Cardiac fibroblast (primary cell): Measurements from ENCODE around the gene LMBRD2.

Experiments used
- DNase-seq, 2 donors: peaks; one replicate each; pipeline versions ENCODE4 v3.0.0 to v3.0.0-alpha.2; 2010; ENCODE audit warnings: low read depth in 2 of 2
- H3K4me3 ChIP-seq, 2 donors: replicated peaks in 1 of 2; 1 replicate in 1 of 2; 2 replicates in 1 of 2; pipeline ENCODE4 v1.5.1; 2011; ENCODE audit warnings: low read depth in 2 of 2, low read length in 2 of 2, mild to moderate bottlenecking in 2 of 2, moderate library complexity in 1 of 2
- TF ChIP-seq, protein P1 (sequence below): IDR thresholded peaks from one replicate; pipeline ENCODE4 v1.5.1; 2011; ENCODE audit warnings: low read depth, mild to moderate bottlenecking, low read length, inconsistent platforms

The LMBRD2 gene

GRCh38 chr5:36174119-36174518 lies 22.4 kb upstream of the LMBRD2 start:
- no peak overlapping the region for H3K4me3 ChIP-seq
- TF ChIP-seq, protein P1, sequence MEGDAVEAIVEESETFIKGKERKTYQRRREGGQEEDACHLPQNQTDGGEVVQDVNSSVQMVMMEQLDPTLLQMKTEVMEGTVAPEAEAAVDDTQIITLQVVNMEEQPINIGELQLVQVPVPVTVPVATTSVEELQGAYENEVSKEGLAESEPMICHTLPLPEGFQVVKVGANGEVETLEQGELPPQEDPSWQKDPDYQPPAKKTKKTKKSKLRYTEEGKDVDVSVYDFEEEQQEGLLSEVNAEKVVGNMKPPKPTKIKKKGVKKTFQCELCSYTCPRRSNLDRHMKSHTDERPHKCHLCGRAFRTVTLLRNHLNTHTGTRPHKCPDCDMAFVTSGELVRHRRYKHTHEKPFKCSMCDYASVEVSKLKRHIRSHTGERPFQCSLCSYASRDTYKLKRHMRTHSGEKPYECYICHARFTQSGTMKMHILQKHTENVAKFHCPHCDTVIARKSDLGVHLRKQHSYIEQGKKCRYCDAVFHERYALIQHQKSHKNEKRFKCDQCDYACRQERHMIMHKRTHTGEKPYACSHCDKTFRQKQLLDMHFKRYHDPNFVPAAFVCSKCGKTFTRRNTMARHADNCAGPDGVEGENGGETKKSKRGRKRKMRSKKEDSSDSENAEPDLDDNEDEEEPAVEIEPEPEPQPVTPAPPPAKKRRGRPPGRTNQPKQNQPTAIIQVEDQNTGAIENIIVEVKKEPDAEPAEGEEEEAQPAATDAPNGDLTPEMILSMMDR: no peak
- no peak for DNase-seq

DNA sequence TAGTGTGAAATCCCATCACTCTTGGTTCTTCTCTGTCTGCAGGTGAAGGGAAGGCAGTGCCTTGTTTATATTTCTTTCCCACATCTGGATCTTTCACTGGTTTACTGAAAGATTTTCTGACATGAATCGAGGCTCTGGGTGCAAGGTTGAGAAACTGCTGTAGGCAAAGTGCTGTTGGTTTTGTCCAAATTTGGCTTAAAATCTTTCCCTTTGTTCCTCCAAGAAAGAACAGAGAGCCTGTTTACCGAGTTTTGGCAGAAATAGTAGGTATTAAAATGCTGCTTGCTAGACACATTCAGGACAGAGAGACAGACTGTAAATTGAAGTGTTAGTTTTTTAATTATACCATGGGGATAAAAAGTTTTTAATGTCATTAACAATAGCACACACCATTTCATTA lies 21.7 kb upstream of the LMBRD2 start:
- H3K4me3 ChIP-seq: no peak overlapping the region
- TF ChIP-seq, protein P1: no peak
- DNase-seq: no peak

DNA sequence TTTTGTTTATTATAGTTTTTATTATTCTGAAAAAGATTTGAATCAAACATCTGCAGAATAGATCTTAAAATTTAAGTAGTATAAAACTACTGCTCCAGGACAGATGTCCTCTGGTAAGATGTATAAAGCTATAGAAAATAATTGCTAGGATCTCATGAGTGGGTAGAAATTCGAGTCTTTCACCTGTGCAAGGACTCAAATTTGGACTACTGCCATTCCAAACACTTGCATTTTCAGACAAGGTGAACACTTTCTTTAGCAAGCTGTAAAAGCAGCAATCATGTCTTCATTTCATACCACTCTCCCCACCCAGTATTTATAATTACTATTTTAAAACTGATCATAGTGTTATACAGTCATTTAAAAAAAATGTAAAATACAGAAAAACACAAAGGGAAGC lies 20.9 kb upstream of the LMBRD2 start:
- no peak for DNase-seq
- H3K4me3 ChIP-seq: no peak overlapping the region
- TF ChIP-seq, protein P1: no peak

- no peak for DNase-seq
- no peak overlapping the region for H3K4me3 ChIP-seq
- TF ChIP-seq, protein P1: no peak
Observed at GRCh38 chr5:36170832-36171424, 19.2 kb upstream of the LMBRD2 start.

GRCh38 chr5:36168737-36169136 lies 17.1 kb upstream of the LMBRD2 start:
- TF ChIP-seq, protein P1: no peak
- no peak for DNase-seq

DNA sequence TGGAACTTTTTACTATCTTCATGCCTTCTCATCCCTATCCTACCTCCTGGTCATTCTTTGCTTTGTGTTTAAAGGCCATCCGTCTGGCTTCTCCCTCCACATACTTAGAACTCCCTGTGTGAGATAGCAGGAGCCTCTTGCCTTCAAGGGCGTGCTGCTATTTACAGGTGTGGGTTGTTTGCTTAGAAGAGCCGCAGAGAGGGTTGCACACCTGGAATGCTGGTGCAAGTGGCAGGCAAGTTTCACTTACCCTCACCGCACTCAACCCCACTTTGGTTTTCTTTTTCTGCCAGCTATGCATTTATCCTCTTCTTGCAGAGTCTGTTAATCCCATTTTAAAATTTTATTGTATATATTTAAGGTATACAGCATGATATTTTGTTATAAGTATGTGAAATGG lies 12.8 kb upstream of the LMBRD2 start:
- TF ChIP-seq, protein P1: no peak
- no peak overlapping the region for H3K4me3 ChIP-seq
- no peak for DNase-seq

More at GRCh38 chr5:36168737-36169136, 17.1 kb upstream of the LMBRD2 start:
- H3K4me3 ChIP-seq: no peak overlapping the region
